OCI-LY7 (cell line): ENCODE data around the gene MCF2L2.

Source experiments
- CTCF ChIP-seq: fragments of 200-600 bp; sonication (generic); conservative IDR thresholded peaks from 2 replicates; pipeline ENCODE4 v1.5.1; 2014; ENCODE audit warnings: mild to moderate bottlenecking, antibody characterized with exemption, low read length, moderate library complexity, mixed read lengths
- EZH2phosphoT487 ChIP-seq: fragments of 200-600 bp; sonication (generic); IDR thresholded peaks from 2 replicates; pipeline ENCODE4 v1.6.1; 2018; ENCODE audit warnings: low read depth, borderline replicate concordance, mild to moderate bottlenecking, mixed run types, antibody characterized with exemption, low read length, moderate library complexity, mixed read lengths

GRCh38 chr3:183210862-183211341 lies 217.5 kb downstream of the MCF2L2 start:
- TF ChIP-seq CTCF, result no peak
- TF ChIP-seq EZH2phosphoT487, result no peak
